Dedifferentiated amniotic fluid mesenchymal stem cell (primary cell): ENCODE results near the gene APCS.
A peak's percentile ranks its signal among the peaks of the same experiment; 100 is the strongest.

Experiments
- DNase-seq: peaks from one replicate; pipeline ENCODE4 v3.0.0-alpha.2; 2016; ENCODE audit errors: extremely low spot score

Gene APCS, protein sequence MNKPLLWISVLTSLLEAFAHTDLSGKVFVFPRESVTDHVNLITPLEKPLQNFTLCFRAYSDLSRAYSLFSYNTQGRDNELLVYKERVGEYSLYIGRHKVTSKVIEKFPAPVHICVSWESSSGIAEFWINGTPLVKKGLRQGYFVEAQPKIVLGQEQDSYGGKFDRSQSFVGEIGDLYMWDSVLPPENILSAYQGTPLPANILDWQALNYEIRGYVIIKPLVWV

DNA sequence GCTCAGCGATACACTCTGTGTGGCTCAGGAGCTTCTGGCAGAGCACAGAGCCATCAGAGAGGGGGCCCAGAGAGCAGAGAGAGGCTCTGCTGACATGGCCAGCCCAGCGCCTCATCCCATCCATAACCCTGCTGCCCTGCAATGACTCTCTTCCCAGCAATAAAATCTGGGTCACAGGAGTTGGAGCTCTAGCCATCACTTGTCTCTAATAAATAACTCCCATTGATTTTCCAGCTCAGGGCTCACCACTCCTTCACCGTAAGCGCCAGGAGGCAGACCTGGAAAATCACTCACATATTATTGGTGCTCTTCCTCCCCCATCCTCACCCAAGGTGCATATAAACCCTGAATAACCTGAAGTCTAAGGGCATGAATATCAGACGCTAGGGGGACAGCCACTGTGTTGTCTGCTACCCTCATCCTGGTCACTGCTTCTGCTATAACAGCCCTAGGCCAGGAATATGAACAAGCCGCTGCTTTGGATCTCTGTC lies at the start of gene APCS:
TSS of gene APCS (plus strand) at position 366 of the 491 bp plus-strand sequence. CDS start at position 462, 96 bp downstream.
- no peak for DNase-seq

DNA sequence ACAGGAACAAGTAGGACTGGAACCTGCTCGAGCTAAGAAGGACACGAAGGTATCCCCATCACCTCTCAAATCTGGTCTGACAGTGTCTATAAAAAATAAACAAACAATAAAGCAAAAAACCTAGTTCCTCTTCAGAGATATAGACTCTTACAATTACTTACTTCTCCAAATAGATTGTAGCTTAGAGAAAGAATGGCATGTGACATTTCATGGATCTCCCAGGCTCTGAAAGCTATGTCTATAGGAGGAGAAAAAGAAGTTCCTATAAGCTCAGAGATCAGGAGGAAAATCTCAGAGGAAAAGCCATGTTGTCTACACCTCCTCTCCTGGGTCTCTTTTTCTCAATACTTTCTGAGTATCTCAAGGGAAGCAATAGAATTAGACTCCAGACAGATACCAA lies 39.5 kb upstream of the APCS start:
- no peak for DNase-seq

DNA sequence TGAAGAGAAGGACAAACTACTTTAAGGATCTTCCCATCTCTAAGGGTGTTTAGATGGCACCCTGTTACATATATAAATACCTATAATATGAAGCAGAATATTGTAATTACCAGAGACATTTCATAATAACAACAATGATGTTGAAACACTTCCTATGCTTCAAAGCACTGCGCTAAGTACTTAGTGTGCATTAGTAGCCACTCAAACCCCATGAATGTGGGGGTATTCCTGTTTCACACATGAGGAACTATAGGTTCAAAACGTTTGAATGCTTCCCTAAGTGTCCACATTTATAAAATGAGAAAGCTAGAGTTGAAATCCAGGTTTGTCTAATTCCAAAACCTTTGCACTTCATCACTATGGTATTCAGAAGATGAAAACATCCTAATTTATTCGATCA lies 33.4 kb upstream of the APCS start:
- no peak for DNase-seq

DNA sequence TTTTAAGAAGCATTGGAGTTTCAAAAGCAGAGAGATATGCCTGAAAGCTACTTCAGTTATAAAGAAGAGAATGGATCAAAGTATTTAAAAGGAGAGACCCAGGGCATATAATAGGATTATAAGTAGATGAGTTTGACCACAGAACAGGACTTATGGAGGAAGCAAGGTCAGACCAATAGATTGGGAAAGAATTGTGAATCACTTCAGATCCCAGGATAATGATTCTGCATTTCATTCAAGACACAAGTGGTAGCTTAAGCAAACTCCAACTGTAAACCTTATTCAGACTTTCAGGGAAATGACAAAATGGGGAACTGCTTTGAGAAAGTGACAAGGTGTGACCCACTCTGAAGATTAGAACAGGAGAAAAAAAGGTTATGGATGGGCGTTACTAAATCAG lies 32.9 kb upstream of the APCS start:
- DNase-seq: no peak

DNA sequence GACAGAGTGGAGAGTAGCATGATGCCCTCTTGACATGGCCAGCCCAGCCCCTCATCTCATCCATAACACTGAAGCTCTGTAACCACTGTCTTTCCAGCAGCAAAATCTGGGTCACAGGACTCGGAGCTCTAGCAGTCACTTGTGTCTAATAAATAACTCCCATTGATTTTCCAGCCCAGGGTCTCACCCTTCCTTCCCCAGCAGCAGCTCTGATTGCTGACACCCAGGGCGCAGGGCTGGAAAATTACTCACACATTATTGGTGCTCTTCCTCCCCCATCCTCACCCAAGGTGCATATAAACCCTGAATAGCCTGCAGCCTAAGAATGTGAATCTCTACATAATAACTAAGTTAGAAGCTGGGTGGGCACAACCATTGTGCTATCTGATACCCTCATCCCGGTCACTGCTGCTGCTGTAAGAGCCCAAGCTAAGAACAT lies 30.7 kb upstream of the APCS start:
- no peak for DNase-seq

DNA sequence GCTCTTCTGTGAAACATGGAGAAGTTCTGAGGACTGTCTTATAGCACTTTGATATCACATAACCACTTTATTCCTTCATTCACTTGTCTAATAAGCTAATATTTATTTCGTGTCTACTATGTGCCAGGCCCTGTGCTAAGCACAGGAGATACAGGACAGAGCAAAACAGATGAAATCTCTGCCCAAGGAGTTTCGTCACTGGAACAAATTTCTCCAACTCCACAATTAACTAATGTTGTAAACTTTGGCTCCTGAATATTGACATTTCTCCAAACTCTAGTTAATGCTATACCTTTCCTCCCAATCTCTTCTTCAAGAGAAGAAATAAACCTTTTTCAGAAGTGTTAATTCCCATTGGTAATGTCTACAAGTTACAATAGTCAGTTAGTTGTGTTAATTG lies 27.0 kb upstream of the APCS start:
- DNase-seq: no peak

DNA sequence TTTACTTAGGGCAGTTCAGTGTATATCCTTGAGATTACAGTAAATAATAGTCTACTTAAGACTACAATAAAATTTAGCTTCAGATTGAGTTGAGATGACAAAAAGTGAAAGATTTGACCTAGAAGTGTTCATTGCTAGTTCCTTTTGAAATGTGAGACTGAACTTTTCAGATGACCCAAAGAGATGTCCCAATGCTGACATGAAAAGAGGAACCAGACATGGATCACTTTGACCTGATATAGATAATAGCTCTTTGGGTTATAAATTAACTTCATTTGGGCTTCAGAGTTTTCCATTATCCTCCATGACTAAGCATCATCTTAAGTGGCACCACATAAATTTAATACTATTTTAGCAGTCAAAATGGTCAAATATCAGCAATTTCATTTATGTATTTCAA lies 26.1 kb upstream of the APCS start:
- no peak for DNase-seq

DNA sequence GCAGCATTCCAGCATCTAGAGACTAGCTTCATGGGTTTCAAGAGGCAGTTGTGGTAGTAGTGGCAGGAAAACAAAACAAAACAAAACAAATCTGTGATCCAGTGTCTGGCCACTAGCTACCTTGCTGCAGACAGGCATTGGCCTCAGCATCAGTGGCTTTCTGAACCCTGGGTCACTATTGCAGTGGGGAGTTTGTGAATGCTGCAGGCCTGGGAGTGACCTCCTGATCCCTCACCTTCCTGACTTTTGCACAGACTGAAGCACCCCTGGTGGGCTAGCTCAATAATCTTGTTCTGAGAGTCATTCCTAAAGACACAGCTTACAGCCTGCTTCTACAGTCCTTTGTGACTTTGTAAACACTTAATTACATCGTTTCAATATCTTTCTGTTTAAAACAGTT lies 24.9 kb upstream of the APCS start:
- no peak for DNase-seq

DNA sequence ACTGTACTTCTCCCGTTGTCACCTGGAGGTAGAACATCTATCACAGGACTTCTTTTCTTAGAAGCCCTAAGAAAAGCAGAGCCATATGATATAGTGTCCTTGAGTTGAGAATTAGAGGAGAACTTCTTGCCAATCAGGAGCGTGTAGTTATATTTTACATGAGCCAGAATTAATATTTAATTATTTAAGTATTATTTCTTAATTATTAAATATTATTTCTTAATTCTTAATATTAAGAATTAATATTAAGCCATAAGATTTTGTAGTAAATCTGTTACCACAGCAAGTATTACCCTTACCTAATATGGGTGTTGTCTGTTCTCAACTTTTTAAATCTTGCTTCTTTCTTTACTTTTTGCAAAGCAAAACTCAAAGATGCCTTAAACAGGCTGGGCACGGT lies 10.2 kb upstream of the APCS start:
- DNase-seq: no peak

DNA sequence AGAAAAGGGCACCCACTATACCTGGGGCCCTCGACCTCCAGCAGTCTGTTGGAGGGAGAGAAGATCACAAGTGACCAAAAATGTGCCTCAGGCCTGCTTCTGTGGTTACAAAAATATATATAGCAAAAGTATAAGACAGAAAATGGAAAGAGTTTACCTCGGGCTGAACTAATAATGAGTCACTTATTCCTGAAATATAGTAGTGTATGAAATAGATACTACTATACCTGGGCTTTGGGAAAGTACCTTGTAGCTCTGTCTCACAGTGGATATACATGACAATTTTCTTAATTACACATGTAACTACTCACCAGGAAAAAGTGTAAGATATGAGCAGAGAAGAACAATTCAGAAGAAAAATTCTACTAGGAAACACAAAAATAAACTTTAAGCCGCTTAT lies 7.3 kb upstream of the APCS start:
- no peak for DNase-seq

DNA sequence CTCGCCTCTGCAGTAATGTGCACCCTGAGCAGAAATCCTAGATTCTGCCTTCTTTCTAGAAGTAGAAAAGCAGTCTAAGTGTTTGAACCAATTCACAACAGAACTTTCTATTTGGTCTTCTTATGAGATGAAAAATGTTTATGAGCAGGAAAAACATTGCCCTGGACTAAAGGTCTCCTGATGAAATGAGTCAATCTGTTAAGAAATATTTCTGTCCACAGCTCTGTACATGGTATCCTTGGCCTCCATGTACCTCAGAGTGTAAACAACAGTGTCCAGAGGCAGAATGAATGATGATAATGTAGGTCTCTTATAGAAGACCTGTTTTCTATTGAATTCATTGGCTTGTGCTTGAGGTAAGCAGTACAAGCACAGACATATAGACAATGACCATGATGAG lies 6.2 kb upstream of the APCS start:
- DNase-seq: no peak

DNA sequence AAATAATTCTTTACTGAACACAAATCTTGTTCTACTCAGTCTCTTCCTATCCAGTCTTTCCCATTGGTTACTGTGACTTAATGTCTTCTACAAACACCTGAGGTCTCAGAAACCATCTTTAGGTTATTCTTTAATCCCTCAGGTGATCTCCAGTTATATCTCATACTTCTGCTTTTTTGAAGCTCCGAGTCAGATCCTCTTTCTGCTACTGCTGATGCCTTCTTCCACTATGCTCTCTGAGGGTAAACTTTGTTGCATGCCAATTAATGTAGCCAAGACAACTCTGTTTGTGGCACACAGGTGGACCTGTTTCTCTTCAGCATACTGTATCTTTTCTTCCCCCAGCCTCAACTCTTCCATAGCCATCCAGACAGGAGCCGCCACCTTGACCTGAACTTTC lies 3.1 kb upstream of the APCS start:
- DNase-seq: no peak

DNA sequence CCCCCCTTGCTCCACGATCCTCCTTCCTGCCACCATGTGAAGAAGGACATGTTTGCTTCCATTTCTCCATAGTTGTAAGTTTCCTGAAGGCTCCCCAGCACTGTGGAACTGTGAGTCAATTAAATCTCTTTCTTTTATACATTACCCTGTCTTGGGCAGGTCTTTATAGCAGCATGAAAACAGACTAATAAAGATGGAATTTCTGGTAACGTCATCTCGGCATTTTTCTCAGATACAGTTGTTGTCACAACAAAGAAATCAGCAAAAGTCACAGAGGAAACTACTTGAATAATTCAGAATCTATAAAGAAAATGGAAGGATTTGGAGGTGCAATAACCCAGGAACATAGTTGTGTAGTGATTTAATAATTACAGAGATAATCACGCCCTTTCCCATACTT lies 4.4 kb downstream of the APCS start:
- no peak for DNase-seq

DNA sequence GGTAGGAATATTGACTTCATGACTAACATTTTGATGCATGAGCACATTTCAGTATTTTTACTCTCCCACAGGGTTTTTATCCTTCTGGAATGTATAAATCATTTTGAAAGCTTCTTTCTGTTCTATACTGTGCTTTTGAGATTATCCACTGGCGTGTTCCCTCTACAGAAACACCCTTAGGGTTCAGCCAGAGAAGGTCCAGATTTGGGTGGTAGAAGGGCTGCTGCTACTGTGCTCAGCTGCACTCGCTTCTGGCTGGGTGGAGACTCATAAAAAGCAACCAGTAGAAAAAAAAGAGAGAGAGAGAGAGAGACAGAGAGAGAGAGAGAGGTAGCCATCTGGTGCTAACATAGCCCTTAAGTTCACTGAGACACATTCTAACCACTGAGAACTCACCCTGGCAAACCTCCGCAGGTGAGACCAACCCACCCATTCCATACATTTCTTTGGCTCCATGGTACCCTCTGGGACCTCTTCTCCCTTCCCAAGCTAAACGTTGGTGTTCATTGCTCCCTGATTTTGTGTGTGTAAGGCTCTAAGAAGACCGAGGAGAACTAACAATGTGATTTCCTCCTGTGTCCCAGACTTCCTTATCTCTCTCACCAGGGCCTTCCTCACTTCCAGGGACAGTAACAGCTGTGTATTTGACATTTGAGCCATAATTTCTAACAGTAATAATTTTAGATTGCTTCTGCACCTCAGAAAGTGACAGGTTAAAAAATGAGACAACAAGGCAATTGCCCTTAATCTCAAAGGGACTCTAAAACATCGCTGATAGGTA lies 7.2 kb downstream of the APCS start:
- peak; percentile 23 for DNase-seq

DNA sequence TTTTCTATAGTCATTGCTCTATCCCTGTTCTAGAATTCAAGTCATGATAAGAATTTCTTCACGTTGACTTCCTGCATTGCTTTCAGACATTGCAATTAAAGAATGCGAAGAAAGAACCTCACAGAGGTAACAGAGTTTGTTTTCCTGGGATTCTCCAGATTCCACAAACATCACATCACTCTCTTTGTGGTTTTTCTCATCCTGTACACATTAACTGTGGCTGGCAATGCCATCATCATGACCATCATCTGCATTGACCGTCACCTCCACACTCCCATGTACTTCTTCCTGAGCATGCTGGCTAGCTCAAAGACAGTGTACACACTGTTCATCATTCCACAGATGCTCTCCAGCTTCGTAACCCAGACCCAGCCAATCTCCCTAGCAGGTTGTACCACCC lies 10.6 kb downstream of the APCS start:
- DNase-seq: peak; percentile 68

DNA sequence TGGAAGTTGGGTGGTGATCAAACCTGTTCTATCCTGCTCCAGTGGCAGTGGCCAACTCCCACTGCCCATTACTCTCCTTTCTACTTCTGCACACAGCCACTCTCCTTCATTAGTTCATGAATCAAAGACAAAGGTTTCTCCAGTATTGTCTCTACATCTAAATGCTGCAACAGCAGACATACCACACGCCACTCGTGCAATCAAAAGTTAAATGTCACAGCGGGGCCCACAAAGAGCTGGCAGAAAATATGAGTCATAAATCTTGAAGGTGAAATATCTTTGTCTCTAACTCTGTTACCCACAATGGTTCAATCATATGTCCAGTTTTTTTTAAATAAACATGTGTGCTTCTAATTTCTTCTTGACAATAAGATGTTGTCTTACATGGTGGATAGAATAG lies 13.3 kb downstream of the APCS start:
- no peak for DNase-seq

DNA sequence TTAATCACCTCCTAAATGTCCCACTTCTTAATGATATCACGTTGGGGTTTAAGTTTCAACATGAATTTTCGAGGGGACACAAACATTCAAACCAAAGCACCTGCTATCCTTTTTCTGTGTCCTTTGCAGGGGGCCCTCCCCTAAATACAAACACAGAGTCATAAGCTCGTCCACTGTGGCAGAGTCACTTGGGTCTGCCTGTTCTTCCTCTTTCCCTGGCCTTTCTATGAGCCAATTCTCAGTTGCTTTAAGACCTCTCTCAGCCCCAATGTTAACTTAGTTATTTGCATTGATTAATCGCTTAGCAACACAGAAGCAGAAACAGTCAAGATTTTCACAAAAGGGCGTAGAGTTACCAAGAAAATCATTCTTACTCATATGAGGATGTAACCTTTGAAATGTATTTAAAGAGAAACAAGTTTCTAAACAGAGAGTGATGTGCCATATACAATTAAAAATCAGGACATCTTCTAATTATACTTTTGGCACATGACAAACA lies 14.9 kb downstream of the APCS start:
- DNase-seq: no peak

DNA sequence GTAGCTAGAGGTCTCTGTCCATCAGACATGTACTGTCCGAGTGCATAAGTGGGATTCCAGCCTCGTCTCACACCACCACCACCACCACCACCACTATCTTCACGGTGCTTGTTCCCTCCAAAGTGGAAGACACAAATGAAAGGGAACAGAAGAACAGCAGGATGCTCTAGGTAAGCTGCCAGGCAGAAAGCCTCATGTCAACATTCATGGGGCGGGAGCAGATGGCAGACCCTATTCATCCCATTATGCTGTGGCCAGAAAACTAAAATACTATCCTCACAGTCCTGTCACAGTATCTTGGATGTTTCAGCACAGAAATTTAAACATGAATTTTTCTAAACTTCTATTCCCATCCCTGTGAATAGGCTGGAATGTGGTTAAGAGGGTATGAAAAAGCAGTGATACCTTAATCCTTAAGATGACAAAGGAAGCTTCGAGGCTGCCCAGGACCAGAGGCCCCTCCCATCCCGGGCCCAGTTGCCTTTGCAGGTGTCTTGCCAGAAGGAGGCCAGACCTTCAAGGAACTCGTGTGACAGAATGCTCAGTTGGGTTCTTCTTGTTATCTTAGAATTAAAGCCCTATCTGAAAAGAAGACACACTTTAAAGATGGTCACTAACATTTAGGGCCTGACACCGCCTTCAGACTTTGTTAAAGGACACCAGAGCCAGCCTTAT lies 24.7 kb downstream of the APCS start:
- peak; percentile 10 for DNase-seq

DNA sequence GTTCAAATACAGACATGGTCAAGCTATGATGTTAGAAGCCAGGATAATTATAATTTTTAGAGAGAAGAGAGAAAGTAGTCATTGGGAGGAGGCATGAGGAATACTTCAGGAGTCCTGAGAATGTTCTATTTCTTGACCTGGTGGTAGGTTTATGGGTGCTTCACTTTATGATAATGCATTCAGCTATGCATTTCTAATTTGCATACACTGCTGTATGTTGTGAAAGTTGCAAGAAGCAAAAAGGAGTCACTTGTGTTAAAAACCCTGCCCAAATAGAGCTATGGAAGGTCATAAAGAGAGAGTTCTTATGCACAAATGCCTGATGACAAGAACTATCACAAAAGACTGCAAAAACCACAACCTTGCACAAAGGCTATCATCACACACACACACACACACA lies 45.3 kb downstream of the APCS start:
- DNase-seq: no peak
